ENCODE data around the gene SPOP.

DNA sequence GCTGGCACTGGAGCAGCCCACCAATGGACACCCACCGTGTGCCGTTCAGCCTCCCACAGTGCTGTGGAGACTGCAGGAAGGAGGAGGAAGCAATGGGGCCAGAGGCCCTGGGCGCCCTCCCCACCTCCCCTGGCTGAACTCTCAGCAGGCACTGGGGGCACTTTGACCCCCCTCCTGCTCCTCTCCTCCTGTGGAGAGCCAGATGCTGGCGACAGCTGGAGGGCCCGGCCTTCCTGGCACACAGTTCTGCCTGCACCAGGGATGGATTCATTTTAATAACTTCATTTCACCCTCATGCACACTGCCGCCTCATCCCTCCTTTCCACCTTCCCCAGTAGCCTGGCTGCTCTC, 96.3 kb downstream of the SPOP start:
- TF ChIP-seq POLR2A (IDR thresholded peaks at IDR 0.05) (no peak), EP300 (IDR thresholded peaks at IDR 0.05; ENCODE audit: low read depth) (no peak), POLR2AphosphoS5 (IDR thresholded peaks at IDR 0.05) (no peak)
- TF ChIP-seq, protein P1, sequence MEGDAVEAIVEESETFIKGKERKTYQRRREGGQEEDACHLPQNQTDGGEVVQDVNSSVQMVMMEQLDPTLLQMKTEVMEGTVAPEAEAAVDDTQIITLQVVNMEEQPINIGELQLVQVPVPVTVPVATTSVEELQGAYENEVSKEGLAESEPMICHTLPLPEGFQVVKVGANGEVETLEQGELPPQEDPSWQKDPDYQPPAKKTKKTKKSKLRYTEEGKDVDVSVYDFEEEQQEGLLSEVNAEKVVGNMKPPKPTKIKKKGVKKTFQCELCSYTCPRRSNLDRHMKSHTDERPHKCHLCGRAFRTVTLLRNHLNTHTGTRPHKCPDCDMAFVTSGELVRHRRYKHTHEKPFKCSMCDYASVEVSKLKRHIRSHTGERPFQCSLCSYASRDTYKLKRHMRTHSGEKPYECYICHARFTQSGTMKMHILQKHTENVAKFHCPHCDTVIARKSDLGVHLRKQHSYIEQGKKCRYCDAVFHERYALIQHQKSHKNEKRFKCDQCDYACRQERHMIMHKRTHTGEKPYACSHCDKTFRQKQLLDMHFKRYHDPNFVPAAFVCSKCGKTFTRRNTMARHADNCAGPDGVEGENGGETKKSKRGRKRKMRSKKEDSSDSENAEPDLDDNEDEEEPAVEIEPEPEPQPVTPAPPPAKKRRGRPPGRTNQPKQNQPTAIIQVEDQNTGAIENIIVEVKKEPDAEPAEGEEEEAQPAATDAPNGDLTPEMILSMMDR (IDR thresholded peaks at IDR 0.05): no peak
